H1 (cell line): Measurements from ENCODE around the gene ADPRS.

Experiments used
- EP300 ChIP-seq, 2 experiments: IDR thresholded peaks; 1 replicate in 1 of 2; 2 replicates in 1 of 2; pipeline ENCODE4 v1.6.1; 2011 to 2012; ENCODE audit warnings: low read depth in 2 of 2, low read length in 2 of 2, mild to moderate bottlenecking in 2 of 2, borderline replicate concordance in 1 of 2, inconsistent platforms in 1 of 2, moderate library complexity in 1 of 2
- EZH2 ChIP-seq: fragments of 200-600 bp; sonication (generic); IDR thresholded peaks from 2 replicates; pipeline ENCODE4 v1.7.1; 2012; ENCODE audit warnings: low read depth, mild to moderate bottlenecking, moderate library complexity, low read length, inconsistent platforms; ENCODE audit not compliant: severe bottlenecking
- HDAC6 ChIP-seq: IDR thresholded peaks from one replicate; pipeline ENCODE4 v1.7.1; 2012; ENCODE audit warnings: low read depth, mild to moderate bottlenecking, inconsistent platforms, low read length, moderate library complexity
- JUND ChIP-seq: IDR thresholded peaks from 2 replicates; pipeline ENCODE4 v1.6.1; 2011; ENCODE audit warnings: mild to moderate bottlenecking, improper control_type of control experiment, low read length
- POLR2A ChIP-seq, 2 experiments: IDR thresholded peaks; 1 replicate in 1 of 2; 2 replicates in 1 of 2; pipeline ENCODE4 v1.6.1; 2011; ENCODE audit warnings: low read depth in 2 of 2, low read length in 2 of 2, mild to moderate bottlenecking in 2 of 2; ENCODE audit errors: control extremely low read depth in 1 of 2
- POLR2AphosphoS5 ChIP-seq: IDR thresholded peaks from 2 replicates; pipeline ENCODE4 v1.6.1; 2011; ENCODE audit warnings: low read depth, low read length
- SIN3A ChIP-seq, 2 experiments: IDR thresholded peaks in 1 of 2; conservative IDR thresholded peaks in 1 of 2; 2 replicates each; pipeline ENCODE4 v1.6.1; 2011 to 2012; ENCODE audit warnings: low read length in 2 of 2, improper control_type of control experiment in 1 of 2, low read depth in 1 of 2, mild to moderate bottlenecking in 1 of 2
- YY1 ChIP-seq: IDR thresholded peaks from 2 replicates; pipeline ENCODE4 v1.6.1; 2011; ENCODE audit warnings: low read depth, mild to moderate bottlenecking, low read length
- TF ChIP-seq, protein P1 (sequence below), 3 experiments: IDR thresholded peaks; 1 replicate in 2 of 3; 2 replicates in 1 of 3; pipeline versions ENCODE4 v1.5.1 to v1.6.1; 2011; ENCODE audit warnings: low read length in 3 of 3, mild to moderate bottlenecking in 3 of 3, inconsistent platforms in 2 of 3, low read depth in 1 of 3, moderate library complexity in 1 of 3; ENCODE audit not compliant: insufficient read depth in 1 of 3; ENCODE audit errors: control extremely low read depth in 1 of 3
- TF ChIP-seq, protein P2 (sequence below): IDR thresholded peaks from 2 replicates; pipeline ENCODE4 v1.6.1; 2011; ENCODE audit warnings: low read depth, mild to moderate bottlenecking, low read length; ENCODE audit not compliant: insufficient read depth
- TF ChIP-seq, protein P3 (sequence below): IDR thresholded peaks from 2 replicates; pipeline ENCODE4 v1.6.1; 2012; ENCODE audit warnings: inconsistent platforms

DNA sequence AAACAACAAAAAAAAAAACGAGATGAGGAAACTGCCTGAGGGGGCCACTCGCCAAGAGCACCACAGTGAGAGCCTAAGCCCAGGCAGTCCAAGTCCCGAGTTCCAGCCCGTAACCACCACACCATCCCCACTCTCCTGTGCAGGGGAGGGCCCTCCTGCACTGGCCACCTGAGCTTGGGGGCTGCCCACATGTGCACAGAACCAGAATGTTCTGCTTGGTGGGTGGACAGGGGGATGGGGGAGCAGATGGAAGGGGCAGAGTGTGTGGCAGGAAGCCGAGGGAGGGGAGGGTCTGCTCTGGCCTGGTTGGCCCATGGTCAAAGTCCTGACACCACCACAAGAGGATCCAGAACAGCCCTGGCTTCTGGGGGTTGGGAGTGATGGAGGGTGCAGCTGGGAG lies 17.6 kb downstream of the ADPRS start:
- no peak for TF ChIP-seq POLR2A (IDR thresholded peaks at IDR 0.05; ENCODE audit: control extremely low read depth in 1 of 2, low read depth in 2 of 2, low read length in 2 of 2)
- TF ChIP-seq, protein P1, sequence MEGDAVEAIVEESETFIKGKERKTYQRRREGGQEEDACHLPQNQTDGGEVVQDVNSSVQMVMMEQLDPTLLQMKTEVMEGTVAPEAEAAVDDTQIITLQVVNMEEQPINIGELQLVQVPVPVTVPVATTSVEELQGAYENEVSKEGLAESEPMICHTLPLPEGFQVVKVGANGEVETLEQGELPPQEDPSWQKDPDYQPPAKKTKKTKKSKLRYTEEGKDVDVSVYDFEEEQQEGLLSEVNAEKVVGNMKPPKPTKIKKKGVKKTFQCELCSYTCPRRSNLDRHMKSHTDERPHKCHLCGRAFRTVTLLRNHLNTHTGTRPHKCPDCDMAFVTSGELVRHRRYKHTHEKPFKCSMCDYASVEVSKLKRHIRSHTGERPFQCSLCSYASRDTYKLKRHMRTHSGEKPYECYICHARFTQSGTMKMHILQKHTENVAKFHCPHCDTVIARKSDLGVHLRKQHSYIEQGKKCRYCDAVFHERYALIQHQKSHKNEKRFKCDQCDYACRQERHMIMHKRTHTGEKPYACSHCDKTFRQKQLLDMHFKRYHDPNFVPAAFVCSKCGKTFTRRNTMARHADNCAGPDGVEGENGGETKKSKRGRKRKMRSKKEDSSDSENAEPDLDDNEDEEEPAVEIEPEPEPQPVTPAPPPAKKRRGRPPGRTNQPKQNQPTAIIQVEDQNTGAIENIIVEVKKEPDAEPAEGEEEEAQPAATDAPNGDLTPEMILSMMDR (IDR thresholded peaks at IDR 0.05; ENCODE audit: control extremely low read depth in 1 of 3, insufficient read depth in 1 of 3, low read depth in 1 of 3, low read length in 3 of 3) = no peak
- TF ChIP-seq, protein P2, sequence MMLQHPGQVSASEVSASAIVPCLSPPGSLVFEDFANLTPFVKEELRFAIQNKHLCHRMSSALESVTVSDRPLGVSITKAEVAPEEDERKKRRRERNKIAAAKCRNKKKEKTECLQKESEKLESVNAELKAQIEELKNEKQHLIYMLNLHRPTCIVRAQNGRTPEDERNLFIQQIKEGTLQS = no peak
- no peak for TF ChIP-seq SIN3A (conservative IDR thresholded peaks at IDR 0.05 in 1 of 2, IDR thresholded peaks at IDR 0.05 in 1 of 2; ENCODE audit: low read depth in 1 of 2, low read length in 2 of 2)
- no peak for TF ChIP-seq HDAC6
- TF ChIP-seq EP300 (IDR thresholded peaks at IDR 0.05; ENCODE audit: borderline replicate concordance in 1 of 2, low read depth in 2 of 2, low read length in 2 of 2) = no peak
- TF ChIP-seq, protein P3, sequence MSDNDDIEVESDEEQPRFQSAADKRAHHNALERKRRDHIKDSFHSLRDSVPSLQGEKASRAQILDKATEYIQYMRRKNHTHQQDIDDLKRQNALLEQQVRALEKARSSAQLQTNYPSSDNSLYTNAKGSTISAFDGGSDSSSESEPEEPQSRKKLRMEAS = no peak
- TF ChIP-seq JUND = no peak
- no peak for TF ChIP-seq YY1
- TF ChIP-seq POLR2AphosphoS5 = no peak
- TF ChIP-seq EZH2 = no peak
